ENCODE measurements around the gene LRRN2.
A peak's percentile ranks its signal among the peaks of the same experiment; 100 is the strongest.

Gene LRRN2

GRCh38 chr1:204617256-204618147 lies 68.0 kb downstream of the LRRN2 start:
- no peak for DNase-seq
- in situ Hi-C loops (cut with MboI; ENCODE audit: low pct_unique_long_range_greater_than_20kb, low sequenced_read_pairs) = no loop called here

- in situ Hi-C loops (cut with MboI; ENCODE audit: low pct_unique_long_range_greater_than_20kb, low sequenced_read_pairs) = no loop called here
- DNase-seq = no peak
These were observed 68.9 kb downstream of the LRRN2 start for GRCh38 chr1:204616641-204617040.

GRCh38 chr1:204615881-204616280 lies 69.7 kb downstream of the LRRN2 start:
- DNase-seq = no peak
- in situ Hi-C loops (cut with MboI; ENCODE audit: low pct_unique_long_range_greater_than_20kb, low sequenced_read_pairs) = no loop called here

- no peak for DNase-seq
- in situ Hi-C loops (cut with MboI; ENCODE audit: low pct_unique_long_range_greater_than_20kb, low sequenced_read_pairs) = no loop called here
These were observed 71.9 kb downstream of the LRRN2 start for GRCh38 chr1:204613636-204614035.

GRCh38 chr1:204612326-204612725 lies 73.2 kb downstream of the LRRN2 start:
- in situ Hi-C loops (cut with MboI; ENCODE audit: low pct_unique_long_range_greater_than_20kb, low sequenced_read_pairs) = no loop called here
- no peak for DNase-seq

GRCh38 chr1:204611036-204611435 lies 74.5 kb downstream of the LRRN2 start:
- no peak for DNase-seq
- in situ Hi-C loops (cut with MboI; ENCODE audit: low pct_unique_long_range_greater_than_20kb, low sequenced_read_pairs) = no loop called here

GRCh38 chr1:204607910-204608309 lies 77.6 kb downstream of the LRRN2 start:
- in situ Hi-C loops (cut with MboI; ENCODE audit: low pct_unique_long_range_greater_than_20kb, low sequenced_read_pairs) = no loop called here
- DNase-seq = no peak

- DNase-seq = no peak
- in situ Hi-C loops (cut with MboI; ENCODE audit: low pct_unique_long_range_greater_than_20kb, low sequenced_read_pairs) = no loop called here
These were observed 79.7 kb downstream of the LRRN2 start for GRCh38 chr1:204605791-204606190.

- in situ Hi-C loops (cut with MboI; ENCODE audit: low pct_unique_long_range_greater_than_20kb, low sequenced_read_pairs) = no loop called here
- no peak for DNase-seq
These were observed 82.5 kb downstream of the LRRN2 start for GRCh38 chr1:204602871-204603542.

GRCh38 chr1:204602111-204602579 lies 83.4 kb downstream of the LRRN2 start:
- in situ Hi-C loops (cut with MboI; ENCODE audit: low pct_unique_long_range_greater_than_20kb, low sequenced_read_pairs) = no loop called here
- DNase-seq = no peak

- DNase-seq = no peak
- in situ Hi-C loops (cut with MboI; ENCODE audit: low pct_unique_long_range_greater_than_20kb, low sequenced_read_pairs) = no loop called here
These were observed 84.6 kb downstream of the LRRN2 start for GRCh38 chr1:204600968-204601367.

GRCh38 chr1:204600203-204600602 lies 85.3 kb downstream of the LRRN2 start:
- in situ Hi-C loops (cut with MboI; ENCODE audit: low pct_unique_long_range_greater_than_20kb, low sequenced_read_pairs) = no loop called here
- DNase-seq = no peak

GRCh38 chr1:204599596-204599995 lies 85.9 kb downstream of the LRRN2 start:
- in situ Hi-C loops (cut with MboI; ENCODE audit: low pct_unique_long_range_greater_than_20kb, low sequenced_read_pairs) = no loop called here

GRCh38 chr1:204599098-204599497 lies 86.4 kb downstream of the LRRN2 start:
- in situ Hi-C loops (cut with MboI; ENCODE audit: low pct_unique_long_range_greater_than_20kb, low sequenced_read_pairs) = no loop called here

More at GRCh38 chr1:204599596-204599995, 85.9 kb downstream of the LRRN2 start:
- DNase-seq = no peak

GRCh38 chr1:204598319-204598969 lies 87.1 kb downstream of the LRRN2 start:
- in situ Hi-C loops (cut with MboI; ENCODE audit: low pct_unique_long_range_greater_than_20kb, low sequenced_read_pairs) = no loop called here
- DNase-seq = peak; percentile 54

More at GRCh38 chr1:204599098-204599497, 86.4 kb downstream of the LRRN2 start:
- no peak for DNase-seq

GRCh38 chr1:204592246-204592948 lies 93.1 kb downstream of the LRRN2 start:
- DNase-seq = no peak
- in situ Hi-C loops (cut with MboI; ENCODE audit: low pct_unique_long_range_greater_than_20kb, low sequenced_read_pairs) = no loop called here

GRCh38 chr1:204591473-204592090 lies 94.0 kb downstream of the LRRN2 start:
- in situ Hi-C loops (cut with MboI; ENCODE audit: low pct_unique_long_range_greater_than_20kb, low sequenced_read_pairs) = no loop called here

GRCh38 chr1:204589409-204590038 lies 96.0 kb downstream of the LRRN2 start:
- in situ Hi-C loops (cut with MboI; ENCODE audit: low pct_unique_long_range_greater_than_20kb, low sequenced_read_pairs) = no loop called here
- no peak for DNase-seq

More at GRCh38 chr1:204591473-204592090, 94.0 kb downstream of the LRRN2 start:
- no peak for DNase-seq
